Liver (tissue), 9 donors: ENCODE data around the gene SNX3. TPM values are rescaled to one million over a fixed set of nuclear protein-coding genes. Genes with fewer than 3 reads are reported as not detected.

ENCODE experiments used
- DNase-seq: peaks from one replicate; pipeline ENCODE4 v3.0.0-alpha.2; 2017; ENCODE audit warnings: low spot score
- H3K27ac ChIP-seq, 2 donors: one replicate each; pipeline ENCODE4 v1.7.0; 2013; ENCODE audit warnings: inconsistent platforms in 2 of 2, low read length in 2 of 2, control low read depth in 1 of 2, low read depth in 1 of 2, mild to moderate bottlenecking in 1 of 2
- H3K27me3 ChIP-seq, 4 donors: one replicate each; pipeline versions ENCODE4 v1.6.1 to v1.7.0; 2013; ENCODE audit warnings: low read length in 3 of 4, inconsistent platforms in 1 of 4, mild to moderate bottlenecking in 1 of 4, moderate library complexity in 1 of 4; ENCODE audit not compliant: control insufficient read depth in 4 of 4, insufficient read depth in 4 of 4
- H3K36me3 ChIP-seq, 4 donors: one replicate each; pipeline versions ENCODE4 v1.6.1 to v1.7.0; 2013; ENCODE audit warnings: low read length in 3 of 4, mild to moderate bottlenecking in 3 of 4, low read depth in 1 of 4, moderate library complexity in 1 of 4; ENCODE audit not compliant: control insufficient read depth in 4 of 4, insufficient read depth in 3 of 4
- H3K4me1 ChIP-seq, 4 donors: one replicate each; pipeline versions ENCODE4 v1.6.1 to v1.7.0; 2013; ENCODE audit warnings: low read length in 3 of 4, mild to moderate bottlenecking in 3 of 4, moderate library complexity in 1 of 4; ENCODE audit not compliant: control insufficient read depth in 4 of 4, insufficient read depth in 4 of 4
- H3K4me3 ChIP-seq, 3 donors: one replicate each; pipeline versions ENCODE4 v1.6.1 to v1.7.0; 2013; ENCODE audit warnings: low read length in 3 of 3, control low read depth in 1 of 3, low read depth in 1 of 3, mild to moderate bottlenecking in 1 of 3
- H3K9ac ChIP-seq, 2 donors: one replicate each; pipeline ENCODE4 v1.7.0; 2013; ENCODE audit warnings: low read length in 2 of 2, mild to moderate bottlenecking in 2 of 2, moderate library complexity in 2 of 2, control low read depth in 1 of 2, low read depth in 1 of 2
- H3K9me3 ChIP-seq, 4 donors: one replicate each; pipeline versions ENCODE4 v1.6.1 to v1.7.0; 2013; ENCODE audit warnings: low read length in 3 of 4; ENCODE audit not compliant: control insufficient read depth in 4 of 4
- ATF3 ChIP-seq: IDR thresholded peaks from 2 replicates; pipeline ENCODE4 v1.6.1; 2016; ENCODE audit warnings: antibody characterized with exemption
- CTCF ChIP-seq: fragments of 150-350 bp; IDR thresholded peaks from 2 replicates; pipeline ENCODE4 v1.5.1; 2017; ENCODE audit warnings: improper control_type of control experiment, low read depth, low read length; ENCODE audit not compliant: missing input control
- EGR1 ChIP-seq, 2 donors: IDR thresholded peaks; 2 replicates each; pipeline ENCODE4 v1.6.1; 2016 to 2018; ENCODE audit warnings: antibody characterized with exemption in 2 of 2, low read depth in 2 of 2
- FOXA1 ChIP-seq: IDR thresholded peaks from 2 replicates; pipeline ENCODE4 v1.6.1; 2016; ENCODE audit warnings: antibody characterized with exemption
- FOXA2 ChIP-seq: IDR thresholded peaks from 2 replicates; pipeline ENCODE4 v1.6.1; 2016; ENCODE audit warnings: antibody characterized with exemption
- GABPA ChIP-seq, 2 donors: IDR thresholded peaks in 1 of 2; conservative IDR thresholded peaks in 1 of 2; 2 replicates each; pipeline ENCODE4 v1.6.1; 2016; ENCODE audit warnings: antibody characterized with exemption in 2 of 2, mild to moderate bottlenecking in 1 of 2, moderate library complexity in 1 of 2
- HNF4A ChIP-seq, 2 donors: conservative IDR thresholded peaks; 2 replicates each; pipeline ENCODE4 v1.6.1; 2016; ENCODE audit warnings: antibody characterized with exemption in 2 of 2, mild to moderate bottlenecking in 2 of 2
- HNF4G ChIP-seq: IDR thresholded peaks from 2 replicates; pipeline ENCODE4 v1.6.1; 2016; ENCODE audit warnings: antibody characterized with exemption
- JUND ChIP-seq, 2 donors: IDR thresholded peaks; 2 replicates each; pipeline ENCODE4 v1.6.1; 2016; ENCODE audit warnings: antibody characterized with exemption in 2 of 2
- MAX ChIP-seq: IDR thresholded peaks from 2 replicates; pipeline ENCODE4 v1.6.1; 2016; ENCODE audit warnings: antibody characterized with exemption
- NR2F2 ChIP-seq: IDR thresholded peaks from 2 replicates; pipeline ENCODE4 v1.6.1; 2016; ENCODE audit warnings: antibody characterized with exemption
- RAD21 ChIP-seq, 2 donors: IDR thresholded peaks; 2 replicates each; pipeline ENCODE4 v1.6.1; 2016; ENCODE audit warnings: antibody characterized with exemption in 2 of 2, mild to moderate bottlenecking in 2 of 2
- REST ChIP-seq: IDR thresholded peaks from 2 replicates; pipeline ENCODE4 v1.6.1; 2016; ENCODE audit warnings: antibody characterized with exemption, mild to moderate bottlenecking
- RXRA ChIP-seq, 2 donors: IDR thresholded peaks; 2 replicates each; pipeline ENCODE4 v1.6.1; 2017 to 2018; ENCODE audit warnings: antibody characterized with exemption in 2 of 2, mild to moderate bottlenecking in 1 of 2
- SP1 ChIP-seq: IDR thresholded peaks from 2 replicates; pipeline ENCODE4 v1.6.1; 2018; ENCODE audit warnings: antibody characterized with exemption, mild to moderate bottlenecking
- TAF1 ChIP-seq: conservative IDR thresholded peaks from 2 replicates; pipeline ENCODE4 v1.6.1; 2016; ENCODE audit warnings: antibody characterized with exemption, mild to moderate bottlenecking
- YY1 ChIP-seq: IDR thresholded peaks from 2 replicates; pipeline ENCODE4 v1.6.1; 2016; ENCODE audit warnings: antibody characterized with exemption, mild to moderate bottlenecking
- ZBTB33 ChIP-seq: IDR thresholded peaks from 2 replicates; pipeline ENCODE4 v1.6.1; 2016; ENCODE audit warnings: antibody characterized with exemption
- WGBS: extraction: QIAGEN DNeasy Blood & Tissue Kit; methylation state at CpG from one replicate; pipeline ENCODE4 v1.1.7; 2013; 5-methylcytosine and 5-hydroxymethylcytosine counted together
- polyA plus RNA-seq, 2 donors: library from polyadenylated mRNA; stranded (reverse) in 1 of 2; unstranded in 1 of 2; fragments of 200-250 nt in 1 of 2; fragments of >200 nt in 1 of 2; fragmentation: Nextera tagmentation in 1 of 2; extraction: Ambion mirVana in 1 of 2; gene quantifications; one replicate each; pipeline versions ENCODE4 v1.2.1 to v1.2.3, GENCODE V29; 2013 to 2015
- total RNA-seq, 2 donors: library from RNA; depleted of rRNA; stranded (reverse); fragments of >200 nt; gene quantifications; one replicate each; pipeline ENCODE4 v1.2.3, GENCODE V29; 2014
- donor health status: healthy.
- donor health status: healthy.
- donor health status: healthy.
- donor health status: healthy.
- donor health status: healthy.

The SNX3 gene
- total and polyA plus RNA-seq, 4 donors: 67.9 to 161 (median 111) TPM

GRCh38 chr6:108238322-108238721 lies 22.5 kb downstream of the SNX3 start:
- whole genome bisulfite sequencing: 99% methylated on average over 4 of the region's 4 CpGs
- H3K27ac ChIP-seq: no peak overlapping the region
- no peaks in the 10 kb centered on the region for H3K4me1 ChIP-seq
- H3K36me3 ChIP-seq: peaks cover 0 to 3% (median 2%) of the 10 kb centered on the region in 4 donors
- no peaks in the 10 kb centered on the region for H3K27me3 ChIP-seq
- peaks cover 0 to 2% (median 0%) of the 10 kb centered on the region in 4 donors for H3K9me3 ChIP-seq
- no peak for DNase-seq
- H3K4me3 ChIP-seq: no peak overlapping the region
- H3K9ac ChIP-seq: no peak overlapping the region
- no peak for TF ChIP-seq NR2F2
- no peak for TF ChIP-seq FOXA1
- TF ChIP-seq HNF4A (conservative IDR thresholded peaks at IDR 0.05): no peak
- no peak for TF ChIP-seq JUND (IDR thresholded peaks at IDR 0.05)

- no peak overlapping the region for H3K27ac ChIP-seq
- no peaks in the 10 kb centered on the region for H3K27me3 ChIP-seq
- H3K4me1 ChIP-seq: no peaks in the 10 kb centered on the region
- DNase-seq: no peak
- no peaks in the 10 kb centered on the region for H3K9me3 ChIP-seq
- peaks cover 0 to 3% (median under 1%) of the 10 kb centered on the region in 4 donors for H3K36me3 ChIP-seq
- 73% methylated on average over 2 of the region's 2 CpGs for WGBS
- TF ChIP-seq FOXA1 (no peak), SP1 (no peak), JUND (IDR thresholded peaks at IDR 0.05) (no peak), RXRA (IDR thresholded peaks at IDR 0.05) (no peak), TAF1 (no peak), NR2F2 (no peak), HNF4A (conservative IDR thresholded peaks at IDR 0.05) (no peak), FOXA2 (no peak), ZBTB33 (no peak), REST (no peak), RAD21 (IDR thresholded peaks at IDR 0.05) (no peak), HNF4G (no peak), GABPA (IDR thresholded peaks at IDR 0.05 in 1 of 2, conservative IDR thresholded peaks at IDR 0.05 in 1 of 2) (no peak), YY1 (no peak), EGR1 (IDR thresholded peaks at IDR 0.05; ENCODE audit: low read depth in 2 of 2) (no peak), ATF3 (no peak), MAX (no peak), CTCF (no peak)
- no peak overlapping the region for H3K9ac ChIP-seq
- H3K4me3 ChIP-seq: no peak overlapping the region
These were observed 24.0 kb downstream of the SNX3 start for GRCh38 chr6:108236791-108237190.
